A549 treated with RU486 at 1 μM for 4 hours (cell line): Measurements from ENCODE around the gene ENPP5. TPM values are rescaled to one million over a fixed set of nuclear protein-coding genes. Genes with fewer than 3 reads are reported as not detected.

Experiments used
- total RNA-seq: library from RNA; stranded (reverse); fragments of 200-300 nt; extraction: Qiagen RNA extraction; gene quantifications from 5 replicates; pipeline ENCODE4 v1.2.3, GENCODE V29; 2022; ENCODE audit warnings: low read depth

ENPP5 gene, protein sequence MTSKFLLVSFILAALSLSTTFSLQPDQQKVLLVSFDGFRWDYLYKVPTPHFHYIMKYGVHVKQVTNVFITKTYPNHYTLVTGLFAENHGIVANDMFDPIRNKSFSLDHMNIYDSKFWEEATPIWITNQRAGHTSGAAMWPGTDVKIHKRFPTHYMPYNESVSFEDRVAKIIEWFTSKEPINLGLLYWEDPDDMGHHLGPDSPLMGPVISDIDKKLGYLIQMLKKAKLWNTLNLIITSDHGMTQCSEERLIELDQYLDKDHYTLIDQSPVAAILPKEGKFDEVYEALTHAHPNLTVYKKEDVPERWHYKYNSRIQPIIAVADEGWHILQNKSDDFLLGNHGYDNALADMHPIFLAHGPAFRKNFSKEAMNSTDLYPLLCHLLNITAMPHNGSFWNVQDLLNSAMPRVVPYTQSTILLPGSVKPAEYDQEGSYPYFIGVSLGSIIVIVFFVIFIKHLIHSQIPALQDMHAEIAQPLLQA
- total RNA-seq = not detected in 5 replicates

DNA sequence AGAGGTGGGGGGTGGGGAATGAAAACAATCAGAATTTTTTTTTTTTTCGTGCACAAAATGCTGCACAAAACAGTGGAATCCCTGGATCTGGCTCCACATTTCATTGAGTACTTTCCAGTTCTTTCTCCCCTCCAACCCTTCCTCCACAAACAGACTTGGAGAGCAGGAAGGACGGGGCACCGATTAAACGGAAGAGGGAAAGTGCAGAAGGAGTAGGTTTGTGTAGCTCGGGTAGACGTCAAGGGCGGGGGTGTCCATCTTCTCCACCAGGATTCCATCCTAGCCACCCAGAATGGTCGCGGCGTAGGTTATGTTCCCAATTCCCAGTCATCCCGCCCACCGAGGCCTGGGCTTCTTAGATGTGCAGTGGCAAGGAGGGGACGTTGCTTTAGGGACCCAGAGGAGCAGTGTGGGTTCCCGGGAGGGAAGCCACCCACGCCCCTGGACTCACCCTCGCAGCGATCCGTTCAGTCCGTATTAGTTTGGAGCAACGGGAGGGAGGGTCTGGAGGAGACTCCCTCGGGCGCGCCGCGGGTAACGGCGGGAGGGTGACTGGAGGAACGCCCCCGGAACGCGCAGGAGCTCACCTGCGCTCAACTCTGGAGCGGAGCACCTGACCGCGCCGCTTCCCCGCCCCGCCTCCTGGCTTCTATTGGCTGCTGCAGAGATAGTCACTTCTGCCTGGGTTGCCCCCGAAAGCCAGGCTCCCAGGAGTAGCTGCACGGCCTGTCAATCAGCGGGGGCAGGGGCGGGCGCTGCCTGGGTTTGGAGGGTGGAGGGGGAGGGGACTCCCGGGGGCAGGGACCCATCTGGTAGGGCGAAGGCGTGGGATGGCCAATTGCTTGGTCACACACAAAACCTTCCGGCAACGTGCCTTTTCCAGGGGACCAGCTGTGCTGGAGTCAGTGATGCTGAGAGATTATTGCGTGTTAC lies at the start of gene ENPP5:
TSS of gene ENPP5 (minus strand) at position 624 of the 933 bp plus-strand sequence. CDS start 2,718 bp downstream, outside the sequence.

DNA sequence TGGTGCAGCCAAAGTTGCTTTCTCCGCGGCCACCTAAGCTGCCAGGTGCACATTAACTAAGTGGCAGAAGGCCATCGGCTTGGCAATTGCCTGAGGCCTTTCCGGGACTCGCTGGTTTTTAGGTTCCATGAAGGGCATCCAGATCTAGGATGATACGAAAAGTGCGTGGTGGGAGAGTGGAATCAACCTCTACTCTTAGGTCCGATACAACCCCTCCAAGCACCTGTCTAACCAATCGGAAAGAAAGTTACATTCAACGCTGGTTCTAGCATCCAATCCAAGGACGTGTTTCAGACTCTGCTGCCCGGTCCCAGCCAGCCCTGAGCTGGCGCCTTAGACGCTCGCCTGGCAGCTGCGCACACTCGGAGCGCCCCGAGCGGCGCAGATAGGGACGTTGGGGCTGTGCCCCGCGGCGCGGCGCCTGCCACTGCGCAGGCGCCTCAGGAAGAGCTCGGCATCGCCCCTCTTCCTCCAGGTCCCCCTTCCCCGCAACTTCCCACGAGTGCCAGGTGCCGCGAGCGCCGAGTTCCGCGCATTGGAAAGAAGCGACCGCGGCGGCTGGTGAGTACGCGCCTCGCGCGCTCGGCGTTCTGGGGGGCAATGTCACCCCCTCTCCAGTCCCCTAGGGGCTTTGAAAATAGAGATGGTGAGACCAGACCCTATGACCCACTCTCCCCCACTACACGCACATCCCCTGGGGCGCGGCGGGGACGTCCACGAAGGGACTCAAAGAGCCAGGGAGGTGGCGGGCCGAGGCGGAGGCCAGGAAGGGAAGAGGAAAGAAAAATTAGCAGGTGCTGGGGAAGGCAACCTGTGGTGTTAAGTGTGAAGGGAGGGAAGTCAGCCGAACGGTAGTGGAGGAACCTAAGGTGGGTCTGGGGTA lies 40.9 kb downstream of the ENPP5 start, which contains the start of gene ENPP4:
TSS of gene ENPP4 (plus strand) at position 361 of the 883 bp plus-strand sequence. CDS start 9,595 bp downstream, outside the sequence.

Other genes with a start within 250 kb of the ENPP5 start
- not detected in 5 replicates for gene CLIC5, start 155.1 kb downstream of the ENPP5 start, total RNA-seq
- 0.29 to 0.41 TPM (median 0.29 TPM) in 4 of 5 replicates, not detected in the other for gene ENPP4, start 41.0 kb downstream of the ENPP5 start, total RNA-seq